Keratinocyte (primary cell): ENCODE measurements around the gene PPP1R14D. TPM values are rescaled to one million over a fixed set of nuclear protein-coding genes. Genes with fewer than 3 reads are reported as not detected.

Experiments
- DNase-seq: peaks from one replicate; pipeline ENCODE4 v3.0.0-alpha.2; 2011; ENCODE audit warnings: low read depth, missing footprints, low spot score
- FAIRE-seq: peaks from 2 replicates; lab custom pipeline; 2011; peaks lifted over from hg19 to GRCh38; lab: Jason Lieb, UNC
- H2AFZ ChIP-seq: 2 replicates; pipeline ENCODE4 v1.6.0; 2012; ENCODE audit warnings: low read length, control low read depth, inconsistent platforms; ENCODE audit not compliant: control insufficient read depth
- H3K27ac ChIP-seq: 2 replicates; pipeline ENCODE4 v1.5.1; 2011; ENCODE audit warnings: low read length; ENCODE audit not compliant: control insufficient read depth, insufficient read depth
- H3K27me3 ChIP-seq: 3 replicates; pipeline ENCODE4 v1.6.0; 2011; ENCODE audit warnings: low read length; ENCODE audit not compliant: control insufficient read depth, insufficient read depth; ENCODE audit errors: extremely low read depth
- H3K36me3 ChIP-seq, 2 experiments: 2 replicates in 1 of 2; 3 replicates in 1 of 2; pipeline ENCODE4 v1.5.1; 2011; ENCODE audit warnings: low read length in 2 of 2, mild to moderate bottlenecking in 1 of 2; ENCODE audit not compliant: control insufficient read depth in 2 of 2, insufficient read depth in 2 of 2; ENCODE audit errors: extremely low read depth in 1 of 2
- H3K4me1 ChIP-seq: 3 replicates; pipeline ENCODE4 v1.5.1; 2011; ENCODE audit warnings: low read length; ENCODE audit not compliant: control insufficient read depth, insufficient read depth; ENCODE audit errors: extremely low read depth
- H3K4me2 ChIP-seq: 3 replicates; pipeline ENCODE4 v1.6.0; 2011; ENCODE audit warnings: low read depth, low read length; ENCODE audit not compliant: control insufficient read depth, insufficient read depth; ENCODE audit errors: extremely low read depth
- H3K4me3 ChIP-seq, 3 experiments: fragments of 200-600 bp in 1 of 3; sonication (generic) in 1 of 3; 2 replicates in 2 of 3; 3 replicates in 1 of 3; pipeline ENCODE4 v1.5.1; 2011 to 2016; ENCODE audit warnings: low read length in 3 of 3, mild to moderate bottlenecking in 3 of 3, control low read depth in 2 of 3, inconsistent platforms in 1 of 3, low read depth in 1 of 3, mixed read lengths in 1 of 3, mixed run types in 1 of 3, moderate library complexity in 1 of 3; ENCODE audit not compliant: control insufficient read depth in 2 of 3, insufficient read depth in 2 of 3; ENCODE audit errors: extremely low read depth in 1 of 3
- H3K79me2 ChIP-seq: 2 replicates; pipeline ENCODE4 v1.6.0; 2012; ENCODE audit warnings: low read length; ENCODE audit not compliant: control insufficient read depth, insufficient read depth
- H3K9ac ChIP-seq: 3 replicates; pipeline ENCODE4 v1.6.0; 2011; ENCODE audit warnings: low read length; ENCODE audit not compliant: control insufficient read depth, insufficient read depth; ENCODE audit errors: extremely low read depth
- H3K9me1 ChIP-seq: 3 replicates; pipeline ENCODE4 v1.6.0; 2011; ENCODE audit warnings: low read length; ENCODE audit not compliant: control insufficient read depth, insufficient read depth; ENCODE audit errors: extremely low read depth
- H3K9me3 ChIP-seq: 2 replicates; pipeline ENCODE4 v1.5.1; 2012; ENCODE audit warnings: low read depth, low read length; ENCODE audit not compliant: control insufficient read depth
- H4K20me1 ChIP-seq: 3 replicates; pipeline ENCODE4 v1.6.0; 2011; ENCODE audit warnings: low read length; ENCODE audit not compliant: control insufficient read depth, insufficient read depth; ENCODE audit errors: extremely low read depth
- CTCF ChIP-seq, 3 experiments: IDR thresholded peaks in 1 of 3; conservative IDR thresholded peaks in 1 of 3; optimal IDR thresholded peaks in 1 of 3; 2 replicates in 2 of 3; 3 replicates in 1 of 3; pipeline versions ENCODE3 to v1.5.1; 2011; ENCODE audit warnings: low read length in 3 of 3, mild to moderate bottlenecking in 3 of 3, moderate library complexity in 2 of 3, control low read depth in 1 of 3, inconsistent platforms in 1 of 3; ENCODE audit not compliant: insufficient read depth in 2 of 3; ENCODE audit errors: extremely low read depth in 1 of 3
- EZH2 ChIP-seq: IDR thresholded peaks from one replicate; pipeline ENCODE4 v1.6.1; 2012; ENCODE audit warnings: inconsistent platforms, mild to moderate bottlenecking, low read length, moderate library complexity
- dilution Hi-C: fragments of 300-500 bp; cut with MboI; formaldehyde crosslinking; loops from one replicate; pipeline ENCODE4 v1.7.0; 2020; ENCODE audit warnings: low sequenced_read_pairs; ENCODE audit not compliant: extremely low pct_ligation_motif_present
- polyA plus RNA-seq, 5 experiments: library from polyadenylated mRNA; depleted of rRNA in 3 of 5; stranded (reverse) in 3 of 5; stranded (forward) in 1 of 5; unstranded in 1 of 5; fragments of >200 nt; gene quantifications; 1 replicate in 1 of 5; 2 replicates in 3 of 5; 3 replicates in 1 of 5; pipeline versions ENCODE4 v1.2.1 to v1.2.3, GENCODE V29; 2011 to 2012; ENCODE audit warnings: missing spikeins in 2 of 5, low read depth in 1 of 5, low replicate concordance in 1 of 5

PPP1R14D gene
- polyA plus RNA-seq, 1 donor (not counting 4 experiments of a cell fraction or from before 2014, with no cell fraction given), result not detected

- no peaks in the 10 kb centered on the region for H3K9me3 ChIP-seq
- no peak overlapping the region for H3K9ac ChIP-seq
- dilution Hi-C loops, result no loop called here
- no peaks in the 10 kb centered on the region for H3K27me3 ChIP-seq
- H3K9me1 ChIP-seq, result peaks cover 2% of the 10 kb centered on the region
- peaks cover 30 to 33% of the 10 kb centered on the region in 2 experiments for H3K36me3 ChIP-seq
- no peak overlapping the region for H3K27ac ChIP-seq
- H3K4me1 ChIP-seq, result peaks cover 42% of the 10 kb centered on the region
- H4K20me1 ChIP-seq, result no peaks in the 10 kb centered on the region
- DNase-seq, result no peak
- H2AFZ ChIP-seq, result no peak overlapping the region
- no peak for FAIRE-seq
- no peak overlapping the region for H3K4me3 ChIP-seq
- TF ChIP-seq CTCF (optimal IDR thresholded peaks at IDR 0.05 in 1 of 3, IDR thresholded peaks at IDR 0.05 in 1 of 3, conservative IDR thresholded peaks at IDR 0.05 in 1 of 3; ENCODE audit: extremely low read depth in 1 of 3, insufficient read depth in 2 of 3, low read length in 3 of 3), result no peak
- no peak for TF ChIP-seq EZH2
- H3K4me2 ChIP-seq, result no peak overlapping the region
- H3K79me2 ChIP-seq, result no peaks in the 10 kb centered on the region
These were observed 56.5 kb downstream of the PPP1R14D start for GRCh38 chr15:40772014-40772413.

GRCh38 chr15:40771242-40771641 lies 57.3 kb downstream of the PPP1R14D start:
- Histone ChIP-seq H2AFZ (no peak overlapping the region), H3K4me3 (no peak overlapping the region), H4K20me1 (no peaks in the 10 kb centered on the region), H3K9me3 (no peaks in the 10 kb centered on the region), H3K27ac (no peak overlapping the region), H3K36me3 (peaks cover 30 to 32% of the 10 kb centered on the region in 2 experiments), H3K9me1 (peaks cover 2% of the 10 kb centered on the region), H3K4me2 (no peak overlapping the region), H3K4me1 (peaks cover 42% of the 10 kb centered on the region), H3K79me2 (no peaks in the 10 kb centered on the region), H3K9ac (no peak overlapping the region), H3K27me3 (no peaks in the 10 kb centered on the region)
- FAIRE-seq (no peak), DNase-seq (no peak)
- TF ChIP-seq CTCF (optimal IDR thresholded peaks at IDR 0.05 in 1 of 3, IDR thresholded peaks at IDR 0.05 in 1 of 3, conservative IDR thresholded peaks at IDR 0.05 in 1 of 3; ENCODE audit: extremely low read depth in 1 of 3, insufficient read depth in 2 of 3, low read length in 3 of 3) (no peak), EZH2 (no peak)
- dilution Hi-C loops, result no loop called here
